GM21515 (cell line): Measurements from ENCODE around the gene RPLP2.

Experiments used
- ATAC-seq: cut with Tn5 transposase; IDR thresholded peaks from one replicate; pipeline ENCODE4 v1.9.1; 2021; ENCODE audit not compliant: unreplicated experiment

RPLP2 gene

DNA sequence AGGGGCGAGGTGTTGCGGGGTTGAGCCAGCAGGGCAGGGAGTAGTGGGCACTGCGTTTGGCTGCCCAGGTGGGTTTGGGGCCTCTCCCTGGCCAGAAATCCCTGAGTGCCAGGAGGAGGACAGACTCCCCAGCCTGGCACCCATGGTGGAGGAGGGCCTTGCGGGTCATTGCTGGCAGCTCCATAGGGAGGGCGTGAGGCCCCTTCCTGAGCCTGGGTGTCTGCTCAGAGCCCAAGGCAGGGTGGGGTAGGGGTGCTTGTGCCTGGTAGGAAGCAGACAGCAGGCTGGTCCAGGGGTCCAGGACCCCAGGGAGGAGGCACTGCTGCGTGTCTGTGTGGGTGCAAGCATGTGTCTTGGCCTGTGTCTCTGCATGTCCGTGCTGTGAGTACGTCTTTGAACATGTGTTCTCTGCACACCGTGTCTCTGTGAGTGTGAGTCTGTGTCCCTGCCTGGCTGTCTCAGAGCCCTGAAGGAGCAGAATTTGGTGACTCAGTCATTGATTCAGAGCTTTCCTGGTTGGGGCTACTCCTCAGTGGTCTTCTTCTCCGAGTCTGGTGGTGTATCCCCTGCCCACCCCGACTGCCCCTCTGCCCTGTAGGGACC is 36.8 kb downstream of the RPLP2 start:
- no peak for ATAC-seq

DNA sequence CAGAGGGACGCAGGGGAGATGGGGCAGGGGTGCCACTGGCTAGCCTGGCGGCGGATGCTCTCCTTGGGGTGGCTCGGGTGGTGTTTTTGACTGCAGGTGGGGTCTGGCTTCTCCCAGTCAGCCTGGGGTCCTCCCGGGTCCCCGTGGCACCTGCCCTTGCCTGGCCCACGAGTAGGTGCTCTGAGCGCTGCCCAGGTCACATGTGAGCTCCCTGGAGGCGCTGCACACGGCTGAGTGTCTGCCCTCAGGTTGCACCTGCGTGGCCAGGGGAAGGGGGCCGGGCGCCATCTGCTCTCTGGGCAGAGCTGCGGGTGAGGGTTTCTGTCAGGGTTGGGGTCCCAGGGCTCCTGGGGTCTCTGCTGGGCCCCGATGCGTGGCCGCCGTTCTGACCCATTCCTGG is 38.1 kb downstream of the RPLP2 start:
- no peak for ATAC-seq

- no peak for ATAC-seq
Measured at GRCh38 chr11:848380-848931, 38.7 kb downstream of the RPLP2 start.

- no peak for ATAC-seq
Measured at GRCh38 chr11:849104-849824, 39.5 kb downstream of the RPLP2 start.

DNA sequence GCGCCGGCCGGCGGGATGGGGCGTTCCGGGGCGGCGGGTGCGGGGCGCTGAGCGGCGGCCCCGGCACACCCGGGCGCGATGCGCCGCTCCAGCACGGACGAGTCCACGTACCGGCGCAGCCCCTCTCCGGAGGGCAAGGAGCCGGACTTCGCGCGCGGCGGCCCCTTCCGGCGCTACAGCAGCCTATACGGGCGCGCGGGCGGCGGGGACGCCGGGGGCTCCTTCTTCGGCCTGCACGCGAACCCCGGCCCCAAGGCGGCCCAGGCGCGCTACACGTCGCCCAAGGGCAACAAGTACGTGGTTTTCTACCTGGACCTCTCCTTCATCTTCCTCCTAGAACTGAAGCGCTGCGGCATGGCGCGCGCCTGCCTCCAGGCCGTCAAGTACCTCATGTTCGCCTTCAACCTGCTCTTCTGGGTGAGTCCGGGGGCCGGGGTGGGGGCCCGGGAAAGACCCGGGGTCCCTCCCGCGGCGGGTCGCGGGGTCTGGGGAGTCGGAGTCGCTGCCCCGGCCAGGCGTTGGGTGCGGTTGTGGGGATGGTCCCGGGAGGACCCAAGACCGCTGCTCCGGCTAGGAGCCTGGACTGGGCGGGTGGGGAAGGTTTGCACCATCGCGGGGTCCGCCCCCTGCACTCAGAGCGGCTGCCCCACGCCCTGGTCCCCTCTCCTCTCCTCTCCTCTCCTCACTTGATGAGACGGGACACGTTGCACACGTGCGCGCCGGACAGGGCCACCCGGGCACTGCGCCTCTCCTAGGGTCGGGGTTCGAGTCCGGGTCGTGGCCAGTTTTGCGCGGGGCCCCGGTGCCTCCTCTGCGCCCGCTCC is 40.4 kb downstream of the RPLP2 start:
- no peak for ATAC-seq

- no peak for ATAC-seq
Measured at GRCh38 chr11:850775-851763, 41.3 kb downstream of the RPLP2 start.

- no peak for ATAC-seq
Measured at GRCh38 chr11:852762-853161, 43.0 kb downstream of the RPLP2 start.

- no peak for ATAC-seq
Measured at GRCh38 chr11:853682-854448, 44.1 kb downstream of the RPLP2 start.

DNA sequence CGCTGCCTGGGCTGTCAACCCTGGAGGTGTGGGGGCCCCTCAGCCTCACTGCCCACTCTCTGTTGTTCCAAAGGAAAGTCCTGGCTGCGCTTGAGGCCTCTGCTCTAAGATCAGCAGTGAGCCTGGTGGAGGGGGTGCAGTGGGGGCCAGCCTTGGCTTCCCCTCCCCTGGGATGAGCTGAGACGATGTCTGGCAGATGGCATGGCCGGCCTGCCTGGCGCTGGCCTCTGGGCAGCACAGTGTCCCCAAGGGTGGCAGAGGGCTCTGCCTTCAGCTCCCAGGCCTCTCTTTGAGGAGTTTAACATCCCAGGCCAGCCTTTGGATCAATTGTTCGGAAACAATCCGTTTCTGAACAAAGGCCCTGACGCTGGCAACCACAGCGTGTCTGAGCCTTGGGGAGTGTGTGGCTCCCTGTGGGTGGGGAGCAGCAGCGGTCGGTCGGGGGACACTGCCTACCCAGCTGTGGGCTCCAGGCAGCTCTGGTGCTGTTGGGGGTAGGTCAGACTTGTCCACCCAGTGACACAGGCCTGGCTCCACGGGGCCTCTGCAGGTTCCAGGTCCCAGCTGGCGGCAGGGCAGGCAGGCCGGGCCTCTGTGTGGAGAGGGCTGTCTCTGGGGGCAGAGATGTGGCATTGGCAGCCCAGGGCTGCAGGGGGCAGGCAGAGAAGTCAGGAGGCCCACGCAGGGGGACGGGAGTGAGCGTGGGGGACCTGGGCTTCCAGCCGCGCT is 45.0 kb downstream of the RPLP2 start:
- ATAC-seq = no peak

DNA sequence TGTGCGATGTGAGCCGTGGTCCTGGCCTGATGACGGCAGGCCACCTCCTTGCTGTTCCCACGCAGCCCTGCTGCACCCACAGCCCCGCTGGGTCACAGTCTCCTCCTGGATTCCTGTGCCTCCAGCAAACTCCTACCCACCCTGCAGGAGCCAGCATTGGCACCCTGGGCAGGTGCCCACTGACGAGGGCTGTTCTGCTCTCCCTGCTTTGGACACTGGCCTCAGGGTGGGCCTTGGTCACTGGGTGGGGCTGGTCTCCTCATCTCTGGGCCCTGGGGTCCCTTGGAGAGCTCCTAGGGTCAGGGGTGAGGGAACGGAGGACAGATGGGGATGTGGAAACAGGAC is 45.5 kb downstream of the RPLP2 start:
- ATAC-seq = no peak

GRCh38 chr11:855796-856195 is 46.0 kb downstream of the RPLP2 start:
- no peak for ATAC-seq

DNA sequence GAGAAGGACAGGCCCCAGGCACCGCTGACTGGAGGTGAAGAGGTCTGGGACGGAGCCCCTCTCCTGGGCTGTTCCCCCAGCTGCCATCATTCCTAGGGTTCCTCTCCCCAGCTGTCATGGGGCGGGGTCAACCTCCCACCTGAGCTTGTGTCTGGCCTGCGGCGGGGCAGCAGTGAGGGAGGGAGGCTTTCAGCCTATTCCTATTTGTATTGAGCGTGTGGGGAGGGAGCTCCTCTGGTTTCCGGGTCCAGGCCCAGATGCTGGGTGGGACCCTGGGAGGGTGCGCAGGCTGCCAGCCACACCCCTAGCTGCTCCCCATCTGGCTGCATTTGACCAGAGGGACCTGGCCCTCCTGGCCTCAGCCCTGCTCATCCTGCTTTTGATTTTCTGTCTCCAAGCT is 46.6 kb downstream of the RPLP2 start:
- no peak for ATAC-seq

DNA sequence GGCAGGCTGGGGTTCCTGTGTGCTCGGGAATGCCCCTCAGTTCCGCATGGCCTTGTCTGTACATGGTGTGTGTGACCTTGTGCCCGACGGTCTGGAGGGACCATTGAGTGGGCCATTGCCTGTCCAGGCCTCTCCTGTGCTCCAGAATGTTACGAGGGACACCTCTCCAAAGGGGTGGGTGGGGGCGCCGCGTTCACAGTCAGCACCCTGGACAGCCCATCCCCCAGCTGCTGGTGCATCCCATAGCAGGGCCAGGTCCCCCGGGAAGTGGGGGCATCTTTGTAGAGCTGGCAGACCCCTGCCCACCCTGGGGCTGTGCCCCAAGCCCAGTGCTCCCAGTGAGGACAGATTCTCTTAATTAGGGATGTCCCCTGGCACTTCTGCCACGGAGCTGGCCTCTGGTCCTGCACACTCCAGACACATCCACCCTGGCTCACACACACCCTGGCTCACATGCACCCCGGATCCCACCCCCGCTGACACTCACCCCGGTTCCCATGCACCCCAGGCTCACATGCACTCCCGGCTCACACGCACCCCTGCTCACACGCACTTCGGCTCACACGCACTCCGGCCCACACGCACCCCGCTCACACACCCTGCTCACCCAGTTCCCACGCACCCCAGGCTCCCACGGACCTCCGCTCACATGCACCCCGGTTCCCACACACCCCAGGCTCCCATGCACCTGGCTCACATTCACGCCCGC is 48.4 kb downstream of the RPLP2 start:
- no peak for ATAC-seq

- no peak for ATAC-seq
Measured at GRCh38 chr11:858762-859339, 49.1 kb downstream of the RPLP2 start.

- ATAC-seq = no peak
Measured at GRCh38 chr11:859394-860131, 49.8 kb downstream of the RPLP2 start.

GRCh38 chr11:860234-861104 is 50.7 kb downstream of the RPLP2 start:
- no peak for ATAC-seq

- ATAC-seq = no peak
Measured at GRCh38 chr11:861105-861479, 51.3 kb downstream of the RPLP2 start.
